GM10266 (cell line): Measurements from ENCODE around the gene GPRC5B.

Experiments
- DNase-seq: peaks from one replicate; pipeline ENCODE4 v3.0.0; 2012; ENCODE audit errors: extremely low spot score
- CTCF ChIP-seq: IDR thresholded peaks from 2 replicates; pipeline ENCODE4 v1.5.1; 2012; ENCODE audit warnings: mild to moderate bottlenecking, low read depth; ENCODE audit not compliant: control insufficient read depth, insufficient read depth; ENCODE audit errors: missing control alignments

GPRC5B gene

GRCh38 chr16:19837331-19837980 is 47.2 kb downstream of the GPRC5B start:
- no peak for DNase-seq
- TF ChIP-seq CTCF: no peak

- no peak for DNase-seq
Observed at GRCh38 chr16:19835968-19836421, 48.7 kb downstream of the GPRC5B start.

GRCh38 chr16:19835196-19835595 is 49.5 kb downstream of the GPRC5B start:
- TF ChIP-seq CTCF: no peak
- no peak for DNase-seq

More at GRCh38 chr16:19835968-19836421, 48.7 kb downstream of the GPRC5B start:
- TF ChIP-seq CTCF: no peak

- no peak for TF ChIP-seq CTCF
- no peak for DNase-seq
Observed at GRCh38 chr16:19833581-19833980, 51.1 kb downstream of the GPRC5B start.

GRCh38 chr16:19833176-19833575 is 51.5 kb downstream of the GPRC5B start:
- TF ChIP-seq CTCF: no peak
- no peak for DNase-seq

- no peak for DNase-seq
- no peak for TF ChIP-seq CTCF
Observed at GRCh38 chr16:19831678-19832077, 53.0 kb downstream of the GPRC5B start.

- TF ChIP-seq CTCF: no peak
- no peak for DNase-seq
Observed at GRCh38 chr16:19830902-19831560, 53.6 kb downstream of the GPRC5B start.
